GM12878 (cell line): ENCODE measurements around the gene YWHAQ. TPM values are rescaled to one million over a fixed set of nuclear protein-coding genes. Genes with fewer than 3 reads are reported as not detected.

Experiments used
- ATAC-seq: fragments of 200-7000 bp; cut with Tn5 transposase; 3 replicates; pipeline ENCODE4 v1.9.1; 2020; ENCODE audit warnings: mild to moderate bottlenecking, moderate library complexity
- BruUV-seq: library from RNA; stranded (reverse); fragments of 400-500 nt; replicated peaks from 2 replicates; lab custom pipeline; 2021; lab: Mats Ljungman, UMichigan
- CTCF ChIA-PET: fragments of 300-600 bp; sonication (Branson Sonifier 250); formaldehyde crosslinking; extraction: SDS; loops from one replicate; lab custom pipeline; 2021; ENCODE audit warnings: inconsistent platforms; lab: Yijun Ruan, JAX
- POLR2A ChIA-PET: fragments of 350-600 bp; formaldehyde crosslinking; extraction: SDS; loops from one replicate; lab custom pipeline; 2021; ENCODE audit warnings: inconsistent platforms; lab: Charles Lee
- RAD21 ChIA-PET: fragments of 300-600 bp; sonication (Branson Sonifier 250); formaldehyde crosslinking; loops from one replicate; lab custom pipeline; 2023; ENCODE audit warnings: antibody characterized with exemption; ENCODE audit not compliant: unreplicated experiment; lab: Charles Lee
- SMC1A ChIA-PET: fragments of 300-600 bp; sonication (Branson Sonifier 250); formaldehyde crosslinking; loops from one replicate; lab custom pipeline; 2023; ENCODE audit not compliant: unreplicated experiment, uncharacterized antibody; lab: Charles Lee
- DNase-seq: peaks from one replicate; pipeline ENCODE4 v3.0.0-alpha.2; 2011; ENCODE audit warnings: low read depth, low spot score
- FAIRE-seq: peaks from 3 replicates; lab custom pipeline; 2011; peaks lifted over from hg19 to GRCh38; lab: Jason Lieb, UNC
- H2AFZ ChIP-seq: 2 replicates; pipeline ENCODE4 v1.6.0; 2011; ENCODE audit warnings: low read depth, low read length, control low read depth; ENCODE audit not compliant: control insufficient read depth
- H3K27ac ChIP-seq: 2 replicates; pipeline ENCODE4 v1.5.1; 2011; ENCODE audit warnings: control low read depth; ENCODE audit not compliant: control insufficient read depth, insufficient read depth
- H3K27me3 ChIP-seq, 2 experiments: replicated peaks in 1 of 2; 2 replicates each; pipeline versions ENCODE4 v1.6.0 to v1.6.1; 2011; ENCODE audit warnings: low read length in 1 of 2; ENCODE audit not compliant: control insufficient read depth in 2 of 2, insufficient read depth in 2 of 2
- H3K36me3 ChIP-seq, 2 experiments: 2 replicates each; pipeline ENCODE4 v1.5.1; 2011; ENCODE audit warnings: low read length in 1 of 2; ENCODE audit not compliant: control insufficient read depth in 2 of 2, insufficient read depth in 2 of 2
- H3K4me1 ChIP-seq: 2 replicates; pipeline ENCODE4 v1.6.1; 2011; ENCODE audit warnings: mild to moderate bottlenecking, low read length, moderate library complexity, mixed read lengths; ENCODE audit not compliant: control insufficient read depth, insufficient read depth
- H3K4me2 ChIP-seq: 2 replicates; pipeline ENCODE4 v1.6.0; 2011; ENCODE audit warnings: control low read depth; ENCODE audit not compliant: control insufficient read depth, insufficient read depth
- H3K4me3 ChIP-seq: fragments of 200-600 bp; sonication (generic); 2 replicates; pipeline ENCODE4 v1.5.1; 2016
- H3K79me2 ChIP-seq: 2 replicates; pipeline ENCODE4 v1.6.0; 2011; ENCODE audit warnings: low read length; ENCODE audit not compliant: control insufficient read depth, insufficient read depth
- H3K9ac ChIP-seq: 2 replicates; pipeline ENCODE4 v1.8.0; 2011; ENCODE audit warnings: low read length, control low read depth, mixed read lengths; ENCODE audit not compliant: control insufficient read depth, insufficient read depth
- H3K9me3 ChIP-seq: replicated peaks from 3 replicates; pipeline ENCODE4 v1.5.1; 2011; ENCODE audit warnings: mild to moderate bottlenecking, low read length; ENCODE audit not compliant: control insufficient read depth, insufficient read depth
- H4K20me1 ChIP-seq: 2 replicates; pipeline ENCODE4 v1.6.0; 2011; ENCODE audit not compliant: control insufficient read depth, insufficient read depth
- BCL11A ChIP-seq: IDR thresholded peaks from 2 replicates; pipeline ENCODE4 v1.6.1; 2011; ENCODE audit warnings: low read depth, low read length
- HDGF ChIP-seq: fragments of 450-650 bp; IDR thresholded peaks from 2 replicates; pipeline ENCODE4 v1.6.1; 2016; ENCODE audit warnings: antibody characterized with exemption
- IKZF2 ChIP-seq, 2 experiments: fragments of 450-650 bp; IDR thresholded peaks; 2 replicates each; pipeline ENCODE4 v1.6.1; 2017; ENCODE audit warnings: mild to moderate bottlenecking in 2 of 2, moderate library complexity in 2 of 2
- KAT2A ChIP-seq: conservative IDR thresholded peaks from 2 replicates; pipeline ENCODE4 v1.6.1; 2011; ENCODE audit warnings: low read depth, low read length; ENCODE audit not compliant: control insufficient read depth
- KLF5 ChIP-seq: fragments of 450-650 bp; IDR thresholded peaks from 2 replicates; pipeline ENCODE4 v1.6.1; 2014; ENCODE audit warnings: mild to moderate bottlenecking; ENCODE audit not compliant: partially characterized antibody
- RAD21 ChIP-seq: IDR thresholded peaks from 2 replicates; pipeline ENCODE4 v1.6.1; 2011; ENCODE audit warnings: mild to moderate bottlenecking, low read depth, low read length, moderate library complexity; ENCODE audit not compliant: insufficient read depth
- RCOR1 ChIP-seq: conservative IDR thresholded peaks from 2 replicates; pipeline ENCODE4 v1.6.1; 2012; ENCODE audit warnings: low read depth, low read length, improper control_type of control experiment
- RELB ChIP-seq: fragments of 450-650 bp; IDR thresholded peaks from 2 replicates; pipeline ENCODE4 v1.6.1; 2017; ENCODE audit warnings: low read depth, mild to moderate bottlenecking, moderate library complexity
- SIN3A ChIP-seq: IDR thresholded peaks from 2 replicates; pipeline ENCODE4 v1.6.1; 2012; ENCODE audit warnings: low read depth, low read length, improper control_type of control experiment
- SMARCA5 ChIP-seq: fragments of 450-650 bp; IDR thresholded peaks from 2 replicates; pipeline ENCODE4 v1.6.1; 2017; ENCODE audit warnings: mild to moderate bottlenecking
- SP1 ChIP-seq: IDR thresholded peaks from one replicate; pipeline ENCODE4 v1.6.1; 2011; ENCODE audit warnings: low read depth, low read length
- SREBF1 ChIP-seq: IDR thresholded peaks from 2 replicates; pipeline ENCODE4 v1.6.1; 2012; ENCODE audit warnings: mild to moderate bottlenecking, low read length
- SRF ChIP-seq, 2 experiments: IDR thresholded peaks; 2 replicates each; pipeline ENCODE4 v1.6.1; 2011; ENCODE audit warnings: low read depth in 2 of 2, low read length in 2 of 2, mild to moderate bottlenecking in 1 of 2, moderate library complexity in 1 of 2
- STAT1 ChIP-seq: fragments of 450-650 bp; conservative IDR thresholded peaks from 2 replicates; pipeline ENCODE4 v1.6.1; 2014; ENCODE audit warnings: antibody characterized with exemption, mild to moderate bottlenecking
- SUZ12 ChIP-seq: fragments of 200-600 bp; sonication (generic); IDR thresholded peaks from one replicate; pipeline ENCODE4 v1.6.1; 2018; ENCODE audit warnings: antibody characterized with exemption, mild to moderate bottlenecking; ENCODE audit not compliant: unreplicated experiment
- WRNIP1 ChIP-seq: IDR thresholded peaks from 2 replicates; pipeline ENCODE4 v1.6.1; 2011; ENCODE audit warnings: low read depth, low read length, improper control_type of control experiment, borderline replicate concordance
- WGBS: methylation state at CpG from one replicate; pipeline ENCODE4 v1.1.6; 2016; ENCODE audit warnings: low lambda C conversion rate; ENCODE audit not compliant: insufficient replicate concordance, insufficient coverage; ENCODE audit errors: missing lambda C conversion rate; 5-methylcytosine and 5-hydroxymethylcytosine counted together
- in situ Hi-C: fragments of 300-500 bp; cut with MboI; formaldehyde crosslinking; loops from 9 replicates; pipeline ENCODE4 v1.14.3; 2018; ENCODE audit warnings: mixed read lengths
- intact Hi-C: fragments of 100-400 bp; cut with micrococcal nuclease; formaldehyde crosslinking; loops from one replicate; pipeline ENCODE4 v1.14.2; 2022; ENCODE audit not compliant: unreplicated experiment
- polyA plus RNA-seq, 11 experiments: library from polyadenylated mRNA; depleted of rRNA in 4 of 11; unstranded in 6 of 11; stranded (reverse) in 5 of 11; fragments of >200 nt; fragmentation: Nextera tagmentation in 4 of 11; fragmentation: Illumina TruSeq in 1 of 11; extraction: Ambion mirVana in 4 of 11; extraction: Trizol in 1 of 11; gene quantifications; 1 replicate in 1 of 11; 2 replicates in 10 of 11; pipeline versions ENCODE4 v1.2.1 to v1.2.3, GENCODE V29; 2011 to 2016; ENCODE audit warnings: inconsistent platforms in 2 of 11, missing spikeins in 2 of 11, low read depth in 1 of 11
- total RNA-seq, 4 experiments: library from RNA; depleted of rRNA in 3 of 4; stranded (reverse); fragments of >200 nt in 3 of 4; fragmentation: Illumina TruSeq in 1 of 4; extraction: Trizol in 1 of 4; gene quantifications; 2 replicates each; pipeline versions ENCODE4 v1.2.1 to v1.2.3, GENCODE V29; 2013 to 2021
- TF ChIP-seq, protein P1 (sequence below): fragments of 450-650 bp; IDR thresholded peaks from 2 replicates; pipeline ENCODE4 v1.6.1; 2017; ENCODE audit warnings: mild to moderate bottlenecking, moderate library complexity
- TF ChIP-seq, protein P2 (sequence below): fragments of 450-650 bp; formaldehyde crosslinking; IDR thresholded peaks from 2 replicates; pipeline ENCODE4 v1.4.0; 2022; ENCODE audit warnings: mild to moderate bottlenecking, moderate library complexity

YWHAQ gene
- total and polyA plus RNA-seq, 10 of the 15 experiments (the other 5 are each of a cell fraction or from before 2014, with no cell fraction given) = 63.0 to 515 (median 219) TPM

- Histone ChIP-seq H3K4me3 (no peak overlapping the region), H4K20me1 (no peaks in the 10 kb centered on the region), H3K27ac (no peak overlapping the region), H3K9ac (no peak overlapping the region), H2AFZ (no peak overlapping the region), H3K27me3 (no peaks in the 10 kb centered on the region), H3K36me3 (no peaks in the 10 kb centered on the region), H3K9me3 (no peaks in the 10 kb centered on the region), H3K4me2 (no peak overlapping the region), H3K79me2 (no peaks in the 10 kb centered on the region), H3K4me1 (peaks cover 50% of the 10 kb centered on the region)
- DNase-seq (no peak), FAIRE-seq (no peak), ATAC-seq (no peak)
- no TSS peak for BruUV-seq
- in situ Hi-C loops (no loop called here), intact Hi-C loops (no loop called here)
- WGBS = 81% methylated on average over 15 of the region's 15 CpGs
- ChIA-PET CTCF (interaction anchor here (0.6 kb wide), 1 partner anchor 109 kb away, joined by 3 read pairs; no protein-coding TSS in a partner anchor), POLR2A (no interaction called here), RAD21 (no interaction called here), SMC1A (interaction anchor here (0.6 kb wide), 1 partner anchor 77 kb away, joined by 3 read pairs; no protein-coding TSS in a partner anchor)
- TF ChIP-seq RCOR1 (no peak), RAD21 (no peak), KLF5 (no peak), SUZ12 (no peak), SMARCA5 (no peak), BCL11A (no peak), SIN3A (no peak), WRNIP1 (no peak), STAT1 (no peak), SP1 (no peak), SRF (IDR thresholded peaks at IDR 0.05; ENCODE audit: low read depth in 2 of 2, low read length in 2 of 2) (no peak), SREBF1 (no peak), HDGF (no peak), RELB (no peak), KAT2A (no peak), IKZF2 (IDR thresholded peaks at IDR 0.05) (no peak)
- TF ChIP-seq, protein P1, sequence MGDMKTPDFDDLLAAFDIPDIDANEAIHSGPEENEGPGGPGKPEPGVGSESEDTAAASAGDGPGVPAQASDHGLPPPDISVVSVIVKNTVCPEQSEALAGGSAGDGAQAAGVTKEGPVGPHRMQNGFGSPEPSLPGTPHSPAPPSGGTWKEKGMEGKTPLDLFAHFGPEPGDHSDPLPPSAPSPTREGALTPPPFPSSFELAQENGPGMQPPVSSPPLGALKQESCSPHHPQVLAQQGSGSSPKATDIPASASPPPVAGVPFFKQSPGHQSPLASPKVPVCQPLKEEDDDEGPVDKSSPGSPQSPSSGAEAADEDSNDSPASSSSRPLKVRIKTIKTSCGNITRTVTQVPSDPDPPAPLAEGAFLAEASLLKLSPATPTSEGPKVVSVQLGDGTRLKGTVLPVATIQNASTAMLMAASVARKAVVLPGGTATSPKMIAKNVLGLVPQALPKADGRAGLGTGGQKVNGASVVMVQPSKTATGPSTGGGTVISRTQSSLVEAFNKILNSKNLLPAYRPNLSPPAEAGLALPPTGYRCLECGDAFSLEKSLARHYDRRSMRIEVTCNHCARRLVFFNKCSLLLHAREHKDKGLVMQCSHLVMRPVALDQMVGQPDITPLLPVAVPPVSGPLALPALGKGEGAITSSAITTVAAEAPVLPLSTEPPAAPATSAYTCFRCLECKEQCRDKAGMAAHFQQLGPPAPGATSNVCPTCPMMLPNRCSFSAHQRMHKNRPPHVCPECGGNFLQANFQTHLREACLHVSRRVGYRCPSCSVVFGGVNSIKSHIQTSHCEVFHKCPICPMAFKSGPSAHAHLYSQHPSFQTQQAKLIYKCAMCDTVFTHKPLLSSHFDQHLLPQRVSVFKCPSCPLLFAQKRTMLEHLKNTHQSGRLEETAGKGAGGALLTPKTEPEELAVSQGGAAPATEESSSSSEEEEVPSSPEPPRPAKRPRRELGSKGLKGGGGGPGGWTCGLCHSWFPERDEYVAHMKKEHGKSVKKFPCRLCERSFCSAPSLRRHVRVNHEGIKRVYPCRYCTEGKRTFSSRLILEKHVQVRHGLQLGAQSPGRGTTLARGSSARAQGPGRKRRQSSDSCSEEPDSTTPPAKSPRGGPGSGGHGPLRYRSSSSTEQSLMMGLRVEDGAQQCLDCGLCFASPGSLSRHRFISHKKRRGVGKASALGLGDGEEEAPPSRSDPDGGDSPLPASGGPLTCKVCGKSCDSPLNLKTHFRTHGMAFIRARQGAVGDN = no peak
- TF ChIP-seq, protein P2, sequence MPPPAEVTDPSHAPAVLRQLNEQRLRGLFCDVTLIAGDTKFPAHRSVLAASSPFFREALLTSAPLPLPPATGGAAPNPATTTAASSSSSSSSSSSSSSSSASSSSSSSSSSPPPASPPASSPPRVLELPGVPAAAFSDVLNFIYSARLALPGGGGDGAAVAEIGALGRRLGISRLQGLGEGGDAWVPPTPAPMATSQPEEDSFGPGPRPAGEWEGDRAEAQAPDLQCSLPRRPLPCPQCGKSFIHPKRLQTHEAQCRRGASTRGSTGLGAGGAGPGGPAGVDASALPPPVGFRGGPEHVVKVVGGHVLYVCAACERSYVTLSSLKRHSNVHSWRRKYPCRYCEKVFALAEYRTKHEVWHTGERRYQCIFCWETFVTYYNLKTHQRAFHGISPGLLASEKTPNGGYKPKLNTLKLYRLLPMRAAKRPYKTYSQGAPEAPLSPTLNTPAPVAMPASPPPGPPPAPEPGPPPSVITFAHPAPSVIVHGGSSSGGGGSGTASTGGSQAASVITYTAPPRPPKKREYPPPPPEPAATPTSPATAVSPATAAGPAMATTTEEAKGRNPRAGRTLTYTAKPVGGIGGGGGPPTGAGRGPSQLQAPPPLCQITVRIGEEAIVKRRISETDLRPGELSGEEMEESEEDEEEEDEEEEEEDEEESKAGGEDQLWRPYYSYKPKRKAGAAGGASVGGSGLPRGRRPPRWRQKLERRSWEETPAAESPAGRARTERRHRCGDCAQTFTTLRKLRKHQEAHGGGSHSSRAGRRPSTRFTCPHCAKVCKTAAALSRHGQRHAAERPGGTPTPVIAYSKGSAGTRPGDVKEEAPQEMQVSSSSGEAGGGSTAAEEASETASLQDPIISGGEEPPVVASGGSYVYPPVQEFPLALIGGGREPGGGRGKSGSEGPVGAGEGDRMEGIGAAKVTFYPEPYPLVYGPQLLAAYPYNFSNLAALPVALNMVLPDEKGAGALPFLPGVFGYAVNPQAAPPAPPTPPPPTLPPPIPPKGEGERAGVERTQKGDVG (CRISPR knock-in tag) = no peak
Measured at GRCh38 chr2:9660154-9660553, 29.4 kb upstream of the YWHAQ start.
